Anterior cingulate cortex (tissue), 58 donors: Measurements from ENCODE around the gene MICALL2.
A peak's percentile ranks its signal among the peaks of the same experiment; 100 is the strongest.

Experiments used
- DNase-seq, 58 donors: peaks; one replicate each; lab custom pipeline; 2025; lab: John Stamatoyannopoulos, UW

The MICALL2 gene

GRCh38 chr7:1422512-1423263, 36.6 kb downstream of the MICALL2 start:
- DNase-seq: peak in 1 of 58 donors; percentile 48

- no peak for DNase-seq
These were observed 37.3 kb downstream of the MICALL2 start for GRCh38 chr7:1421946-1422345.

- no peak for DNase-seq
These were observed 38.1 kb downstream of the MICALL2 start for GRCh38 chr7:1421020-1421790.

- no peak for DNase-seq
These were observed 39.6 kb downstream of the MICALL2 start for GRCh38 chr7:1419688-1420087.

DNA sequence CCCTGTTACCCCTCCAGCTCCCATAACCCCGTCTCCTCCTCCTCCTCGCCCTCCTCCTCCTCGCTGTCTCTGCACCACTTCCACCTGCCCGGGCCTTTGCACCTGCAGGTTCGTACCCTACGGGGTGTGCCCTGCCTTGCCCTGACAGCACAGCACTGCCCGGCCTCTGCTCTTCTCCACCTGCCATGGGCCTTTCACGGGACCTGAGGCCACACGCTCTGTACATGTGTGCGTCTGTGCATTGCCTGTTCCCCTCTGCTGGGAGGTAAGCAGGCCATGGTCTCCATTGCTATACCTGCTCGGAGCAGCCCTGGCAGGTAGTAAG, 40.0 kb downstream of the MICALL2 start:
- no peak for DNase-seq

DNA sequence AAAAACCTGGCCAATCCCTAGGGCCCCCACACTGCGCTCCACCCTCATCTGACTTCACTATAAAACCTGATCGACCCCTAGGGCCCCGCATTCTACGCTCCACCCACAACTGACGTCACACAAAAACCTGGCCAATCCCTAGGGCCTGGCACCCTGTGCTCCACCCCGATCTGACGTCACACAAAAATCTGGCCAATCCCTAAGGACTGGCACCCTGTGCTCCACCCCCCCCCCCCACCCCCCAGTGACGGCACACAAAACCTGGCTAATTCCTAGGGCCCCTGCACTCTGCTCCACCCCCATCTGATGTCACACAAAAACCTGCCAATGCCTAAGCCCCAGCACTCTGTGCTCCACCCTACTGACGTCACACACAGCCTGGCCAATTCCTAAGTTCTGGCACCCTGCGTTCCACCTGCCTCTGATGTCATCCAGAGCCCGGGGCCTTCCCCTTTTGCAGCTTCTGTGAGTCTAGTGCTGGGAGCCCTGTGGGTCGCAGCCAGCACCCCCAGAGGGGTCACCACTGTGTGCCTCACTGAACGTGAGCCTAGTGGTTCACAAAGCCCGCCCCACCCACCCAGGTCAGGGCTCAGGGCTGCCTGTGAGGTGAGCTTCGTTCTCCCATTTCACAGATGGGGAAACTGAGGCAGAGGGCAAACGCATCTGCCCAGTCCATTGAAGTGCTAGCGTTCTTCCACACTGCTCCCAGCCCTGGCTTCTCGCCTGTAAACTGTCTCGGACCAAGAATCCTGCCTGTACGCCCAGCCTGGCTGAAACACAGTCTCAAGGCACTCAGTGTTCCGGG, 40.6 kb downstream of the MICALL2 start:
- DNase-seq: peak in 1 of 58 donors; percentile 23

- DNase-seq: no peak
These were observed 43.8 kb downstream of the MICALL2 start for GRCh38 chr7:1415389-1415990.

- DNase-seq: no peak
These were observed 45.2 kb downstream of the MICALL2 start for GRCh38 chr7:1413936-1414639.

DNA sequence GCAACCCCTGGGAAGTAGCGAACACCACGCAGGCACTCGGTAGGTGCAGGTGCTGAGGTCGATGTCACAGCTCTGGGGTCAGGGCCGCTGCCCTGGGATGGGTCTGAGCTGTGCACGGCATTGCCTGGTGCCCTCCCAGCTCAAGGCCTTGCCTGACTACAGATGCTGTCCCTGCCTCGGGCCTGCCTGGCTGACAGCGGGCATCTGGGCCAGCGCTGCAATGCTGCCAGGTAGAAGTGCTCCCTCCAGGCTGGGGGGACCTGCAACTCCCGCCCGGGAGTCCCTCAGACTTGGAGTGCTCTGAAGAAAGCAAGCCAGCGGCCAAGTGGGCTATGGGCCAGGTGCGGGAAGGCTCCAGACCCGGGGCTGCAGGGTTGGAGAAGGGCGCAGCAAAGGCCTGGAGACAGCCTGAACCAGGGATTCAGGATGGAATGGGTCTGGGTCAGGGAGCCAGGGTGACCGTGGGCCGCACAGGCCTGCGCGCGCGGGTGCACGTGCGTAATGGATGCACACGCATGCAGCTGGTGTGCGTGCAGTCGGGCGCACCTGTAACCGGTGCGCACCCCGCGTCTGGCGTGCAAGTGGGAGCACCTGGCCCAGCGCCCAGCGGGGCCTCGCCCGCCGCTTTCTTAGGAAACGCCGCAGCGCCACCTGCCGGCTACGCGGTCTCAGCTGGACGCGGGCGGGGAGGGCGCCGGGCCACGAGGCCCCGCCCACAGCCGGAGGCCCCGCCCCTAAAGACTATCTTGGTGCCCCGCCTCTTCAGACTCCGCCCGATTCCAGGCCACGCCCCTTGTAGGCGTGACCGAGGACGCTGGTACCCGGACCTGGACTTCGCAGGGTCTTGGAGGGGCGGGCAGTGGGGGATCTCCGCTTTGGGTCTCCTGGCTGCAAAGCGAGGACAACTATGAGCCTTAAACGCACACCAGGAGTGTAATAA, 46.7 kb downstream of the MICALL2 start:
- peak in 51 of 58 donors; percentile 8 to 82 (median 46) for DNase-seq

- DNase-seq: no peak
These were observed 47.9 kb downstream of the MICALL2 start for GRCh38 chr7:1411414-1411813.

- no peak for DNase-seq
These were observed 48.3 kb downstream of the MICALL2 start for GRCh38 chr7:1410992-1411391.

DNA sequence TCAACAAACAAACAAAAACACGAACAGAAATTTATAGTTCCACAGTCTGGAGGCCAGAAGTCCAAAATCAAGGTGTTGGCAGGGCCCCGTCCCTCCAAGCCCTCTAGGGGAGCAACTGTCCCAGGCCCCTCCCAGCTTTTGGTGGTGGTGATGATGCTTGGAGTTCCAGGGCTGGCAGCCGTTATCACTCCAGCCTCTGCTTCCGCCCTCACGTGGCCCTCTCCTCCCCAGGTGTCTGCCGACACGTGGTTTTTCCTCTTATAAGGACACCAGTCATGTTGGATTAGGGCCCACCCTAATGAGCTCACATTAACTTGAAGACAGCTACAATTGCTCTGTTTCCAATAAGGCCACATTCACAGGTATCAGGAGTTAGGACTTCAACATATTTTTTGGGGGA, 49.7 kb downstream of the MICALL2 start:
- no peak for DNase-seq

DNA sequence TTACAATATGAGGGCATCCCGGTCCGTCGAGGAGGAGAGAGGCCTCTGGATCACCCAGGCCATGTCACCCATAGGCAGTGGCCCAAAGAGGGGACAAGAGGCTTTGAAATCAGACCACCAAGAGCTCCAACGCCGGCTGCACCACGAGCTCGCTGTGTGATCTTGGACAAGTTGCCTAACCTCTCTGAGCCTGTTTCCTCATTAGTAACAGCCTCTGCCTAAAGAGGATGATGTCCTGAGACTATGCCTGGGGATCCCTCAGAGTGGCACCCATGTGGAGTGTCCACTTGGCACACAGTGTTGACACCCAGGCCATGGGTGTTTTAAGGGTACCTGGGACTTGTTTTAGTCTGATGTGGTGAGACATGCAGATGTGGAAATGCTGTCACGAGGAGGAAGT, 50.8 kb downstream of the MICALL2 start:
- DNase-seq: no peak

DNA sequence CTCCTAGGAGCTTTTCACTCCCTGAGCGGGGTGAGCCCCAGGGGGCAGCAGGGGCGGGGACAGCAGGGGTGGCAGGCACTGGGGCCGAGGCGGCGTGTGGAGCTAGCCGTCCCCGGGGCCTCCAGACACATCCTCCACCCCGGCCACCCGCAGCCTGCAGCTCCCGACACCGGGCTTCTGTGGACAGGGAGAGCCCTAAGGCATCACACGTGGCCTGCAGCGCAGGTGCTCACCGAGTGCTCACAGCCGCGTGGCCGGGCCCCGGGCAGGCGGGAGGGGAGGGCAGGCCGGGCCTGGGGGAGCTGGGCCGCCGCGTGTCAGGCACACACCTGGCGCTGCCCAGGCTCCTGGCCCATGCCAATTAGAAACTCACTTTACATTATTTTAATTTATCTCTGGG, 51.4 kb downstream of the MICALL2 start:
- DNase-seq: no peak

GRCh38 chr7:1404898-1405548, 54.2 kb downstream of the MICALL2 start:
- DNase-seq: no peak

GRCh38 chr7:1404460-1404809, 54.8 kb downstream of the MICALL2 start:
- DNase-seq: no peak

GRCh38 chr7:1403638-1404459, 55.4 kb downstream of the MICALL2 start:
- peak in 11 of 58 donors; percentile 1 to 42 (median 9) for DNase-seq
